Measurements from ENCODE around the gene ACTG2. TPM values are rescaled to one million over a fixed set of nuclear protein-coding genes. Genes with fewer than 3 reads are reported as not detected.

ACTG2 gene
- total and polyA plus RNA-seq, 9 donors, result 1.3 to 38.2 (median 9.9) TPM

GRCh38 chr2:73963385-73964120, 70.7 kb downstream of the ACTG2 start:
- H3K4me1 ChIP-seq (ENCODE audit: control insufficient read depth, insufficient read depth, low read length), result no peaks in the 10 kb centered on the region
- 91% methylated on average over 9 of the region's 13 CpGs for WGBS (ENCODE audit: insufficient coverage)
- no peaks in the 10 kb centered on the region for H3K27me3 ChIP-seq (ENCODE audit: control insufficient read depth, insufficient read depth, low read length)
- peaks cover 16% of the 10 kb centered on the region for H3K36me3 ChIP-seq (ENCODE audit: control insufficient read depth, insufficient read depth, low read length)
- no peak overlapping the region for H3K27ac ChIP-seq (ENCODE audit: low read length)
- no peak for DNase-seq
- peaks cover 2% of the 10 kb centered on the region for H3K9me3 ChIP-seq (replicated peaks; ENCODE audit: control insufficient read depth, low read depth, low read length)
- no peak overlapping the region for H3K4me3 ChIP-seq (ENCODE audit: low read length)

GRCh38 chr2:73964223-73964622, 71.4 kb downstream of the ACTG2 start:
- Histone ChIP-seq H3K27ac (ENCODE audit: low read length) (no peak overlapping the region), H3K36me3 (ENCODE audit: control insufficient read depth, insufficient read depth, low read length) (peaks cover 11% of the 10 kb centered on the region), H3K9me3 (replicated peaks; ENCODE audit: control insufficient read depth, low read depth, low read length) (peaks cover 2% of the 10 kb centered on the region), H3K27me3 (ENCODE audit: control insufficient read depth, insufficient read depth, low read length) (no peaks in the 10 kb centered on the region), H3K4me3 (ENCODE audit: low read length) (no peak overlapping the region), H3K4me1 (ENCODE audit: control insufficient read depth, insufficient read depth, low read length) (no peaks in the 10 kb centered on the region)
- DNase-seq, result no peak
- WGBS (ENCODE audit: insufficient coverage), result 100% methylated on average over 2 of the region's 2 CpGs

- H3K36me3 ChIP-seq (ENCODE audit: control insufficient read depth, insufficient read depth, low read length), result peaks cover 3% of the 10 kb centered on the region
- H3K4me1 ChIP-seq (ENCODE audit: control insufficient read depth, insufficient read depth, low read length), result no peaks in the 10 kb centered on the region
- WGBS (ENCODE audit: insufficient coverage), result no CpG with 5 or more reads among the region's 3 CpGs
- DNase-seq, result no peak
- H3K27me3 ChIP-seq (ENCODE audit: control insufficient read depth, insufficient read depth, low read length), result no peaks in the 10 kb centered on the region
- H3K4me3 ChIP-seq (ENCODE audit: low read length), result no peak overlapping the region
- H3K9me3 ChIP-seq (replicated peaks; ENCODE audit: control insufficient read depth, low read depth, low read length), result peaks cover 2% of the 10 kb centered on the region
- H3K27ac ChIP-seq (ENCODE audit: low read length), result no peak overlapping the region
Measured at GRCh38 chr2:73965053-73965452, 72.2 kb downstream of the ACTG2 start.

- peaks cover 8% of the 10 kb centered on the region for H3K4me1 ChIP-seq (ENCODE audit: control insufficient read depth, insufficient read depth, low read length)
- H3K27ac ChIP-seq (ENCODE audit: low read length), result no peak overlapping the region
- DNase-seq, result no peak
- H3K9me3 ChIP-seq (replicated peaks; ENCODE audit: control insufficient read depth, low read depth, low read length), result no peaks in the 10 kb centered on the region
- no peak overlapping the region for H3K4me3 ChIP-seq (ENCODE audit: low read length)
- WGBS (ENCODE audit: insufficient coverage), result 82% methylated on average over 5 of the region's 8 CpGs
- no peaks in the 10 kb centered on the region for H3K36me3 ChIP-seq (ENCODE audit: control insufficient read depth, insufficient read depth, low read length)
- H3K27me3 ChIP-seq (ENCODE audit: control insufficient read depth, insufficient read depth, low read length), result no peaks in the 10 kb centered on the region
Measured at GRCh38 chr2:73968357-73968937, 75.6 kb downstream of the ACTG2 start.

- no peak for DNase-seq
- Histone ChIP-seq H3K4me3 (ENCODE audit: low read length) (no peak overlapping the region), H3K27me3 (ENCODE audit: control insufficient read depth, insufficient read depth, low read length) (no peaks in the 10 kb centered on the region), H3K36me3 (ENCODE audit: control insufficient read depth, insufficient read depth, low read length) (no peaks in the 10 kb centered on the region), H3K27ac (ENCODE audit: low read length) (no peak overlapping the region), H3K9me3 (replicated peaks; ENCODE audit: control insufficient read depth, low read depth, low read length) (no peaks in the 10 kb centered on the region), H3K4me1 (ENCODE audit: control insufficient read depth, insufficient read depth, low read length) (peaks cover 8% of the 10 kb centered on the region)
- WGBS (ENCODE audit: insufficient coverage), result 20% methylated on average over 1 of the region's 4 CpGs
Measured at GRCh38 chr2:73969356-73969755, 76.5 kb downstream of the ACTG2 start.

Other genes starting within 250 kb of the ACTG2 start
- 38.7 TPM for gene TPRKB, start 155.7 kb upstream of the ACTG2 start, total RNA-seq
- 10 to 100 TPM; 36.3 to 48.8 (median 42.2) TPM for gene TPRKB, start 155.7 kb upstream of the ACTG2 start, polyA plus RNA-seq (ENCODE audit: insufficient read depth in 1 of 8, insufficient read length in 8 of 8, low replicate concordance in 1 of 8)
- 18.6 TPM for gene DUSP11, start 112.9 kb upstream of the ACTG2 start, total RNA-seq
- 10 to 100 TPM; 15.1 to 21.9 (median 18.3) TPM for gene DUSP11, start 112.9 kb upstream of the ACTG2 start, polyA plus RNA-seq (ENCODE audit: insufficient read depth in 1 of 8, insufficient read length in 8 of 8, low replicate concordance in 1 of 8)
- not detected for gene C2orf78, start 108.8 kb upstream of the ACTG2 start, total RNA-seq
- not detected for gene C2orf78, start 108.8 kb upstream of the ACTG2 start, polyA plus RNA-seq (ENCODE audit: insufficient read depth in 1 of 8, insufficient read length in 8 of 8, low replicate concordance in 1 of 8)
- gene STAMBP, start 64.0 kb upstream of the ACTG2 start, total RNA-seq, result 32.6 TPM
- gene STAMBP, start 64.0 kb upstream of the ACTG2 start, polyA plus RNA-seq (ENCODE audit: insufficient read depth in 1 of 8, insufficient read length in 8 of 8, low replicate concordance in 1 of 8), result 10 to 100 TPM; 30.2 to 45.7 (median 38.7) TPM
- 45.7 TPM for gene DGUOK, start 33.9 kb downstream of the ACTG2 start, total RNA-seq
- gene DGUOK, start 33.9 kb downstream of the ACTG2 start, polyA plus RNA-seq (ENCODE audit: insufficient read depth in 1 of 8, insufficient read length in 8 of 8, low replicate concordance in 1 of 8), result 10 to 100 TPM; 35.0 to 50.5 (median 43.5) TPM
- 5.5 TPM for gene TET3, start 91.9 kb downstream of the ACTG2 start, total RNA-seq
- gene TET3, start 91.9 kb downstream of the ACTG2 start, polyA plus RNA-seq (ENCODE audit: insufficient read depth in 1 of 8, insufficient read length in 8 of 8, low replicate concordance in 1 of 8), result 10 to 100 TPM in 1 of 8 donors, 1 to 10 TPM in 7; 6.5 to 10.9 (median 8.4) TPM